Measurements from ENCODE around the gene LMBR1. TPM values are rescaled to one million over a fixed set of nuclear protein-coding genes. Genes with fewer than 3 reads are reported as not detected.

Gene LMBR1
- total and polyA plus RNA-seq, 2 of the 4 experiments (the other 2 are of a cell fraction) = 11.9 to 19.9 TPM

GRCh38 chr7:156793334-156793733 is 99.6 kb downstream of the LMBR1 start:
- no peak overlapping the region for H3K4me3 ChIP-seq (ENCODE audit: insufficient read depth, low read depth, low read length)
- no peak overlapping the region for H2AK9ac ChIP-seq (replicated peaks; ENCODE audit: low read depth, low read length, poor library complexity)
- no peak overlapping the region for H3K18ac ChIP-seq (ENCODE audit: low read depth, low read length)
- no peak overlapping the region for H3K14ac ChIP-seq (replicated peaks; ENCODE audit: low read depth, low read length)
- no peak for ATAC-seq (ENCODE audit: low read depth)
- H3K9me1 ChIP-seq (ENCODE audit: insufficient read depth, low read length) = no peaks in the 10 kb centered on the region; the same call in 1 of the 2 replicates
- H4K20me1 ChIP-seq (ENCODE audit: insufficient read depth, low read length) = no peaks in the 10 kb centered on the region
- no TSS peak for BruUV-seq (replicated peaks)
- no peak overlapping the region for H4K8ac ChIP-seq (ENCODE audit: low read depth in 2 of 2, low read length in 2 of 2)
- dilution Hi-C loops (cut with HindIII; ENCODE audit: low sequenced_read_pairs, unreplicated experiment) (no loop called here), intact Hi-C loops (cut with micrococcal nuclease) (no loop called here), in situ Hi-C loops (cut with MboI; ENCODE audit: low sequenced_read_pairs) (no loop called here)
- H4K5ac ChIP-seq (ENCODE audit: low read depth, low read length) = no peak overlapping the region
- H3K56ac ChIP-seq (ENCODE audit: extremely low read depth, insufficient read depth, low read length) = no peak overlapping the region
- no peak overlapping the region for H3K27ac ChIP-seq (ENCODE audit: insufficient read depth, low read length)
- H3K36me3 ChIP-seq (ENCODE audit: control insufficient read depth, insufficient read depth, low read length) = 0 out of 2 replicates have a peak, but pooled peaks cover 1% of the 10 kb centered on the region
- no peak overlapping the region for H3K9ac ChIP-seq (ENCODE audit: low read depth, low read length)
- no peaks in the 10 kb centered on the region for H3K9me3 ChIP-seq (ENCODE audit: control insufficient read depth, insufficient read depth, low read length)
- no peak overlapping the region for H3K4ac ChIP-seq (ENCODE audit: low read depth, low read length)
- TF ChIP-seq CHD1 (IDR thresholded peaks at IDR 0.05; ENCODE audit: low read depth, low read length) (no peak), MAZ (IDR thresholded peaks at IDR 0.05; ENCODE audit: borderline replicate concordance, low read depth, low read length) (no peak), CTCF (conservative IDR thresholded peaks at IDR 0.05; ENCODE audit: low read depth, low read length) (no peak), RFX5 (IDR thresholded peaks at IDR 0.05; ENCODE audit: low read depth, low read length) (no peak), RAD21 (IDR thresholded peaks at IDR 0.05; ENCODE audit: low read length) (no peak), MAFK (IDR thresholded peaks at IDR 0.05; ENCODE audit: low read depth, low read length) (no peak), POLR2A (IDR thresholded peaks at IDR 0.05; ENCODE audit: low read depth, low read length) (no peak), BHLHE40 (IDR thresholded peaks at IDR 0.05; ENCODE audit: low read depth, low read length) (no peak), NFE2L2 (IDR thresholded peaks at IDR 0.05; ENCODE audit: low read depth, low read length) (no peak), MXI1 (IDR thresholded peaks at IDR 0.05; ENCODE audit: borderline replicate concordance, low read depth, low read length) (no peak), RCOR1 (IDR thresholded peaks at IDR 0.05; ENCODE audit: insufficient replicate concordance, low read length) (no peak), SMC3 (IDR thresholded peaks at IDR 0.05; ENCODE audit: low read depth, low read length) (no peak)
- TF ChIP-seq, protein P1, sequence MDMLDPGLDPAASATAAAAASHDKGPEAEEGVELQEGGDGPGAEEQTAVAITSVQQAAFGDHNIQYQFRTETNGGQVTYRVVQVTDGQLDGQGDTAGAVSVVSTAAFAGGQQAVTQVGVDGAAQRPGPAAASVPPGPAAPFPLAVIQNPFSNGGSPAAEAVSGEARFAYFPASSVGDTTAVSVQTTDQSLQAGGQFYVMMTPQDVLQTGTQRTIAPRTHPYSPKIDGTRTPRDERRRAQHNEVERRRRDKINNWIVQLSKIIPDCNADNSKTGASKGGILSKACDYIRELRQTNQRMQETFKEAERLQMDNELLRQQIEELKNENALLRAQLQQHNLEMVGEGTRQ (IDR thresholded peaks at IDR 0.05; ENCODE audit: low read depth, low read length) = no peak
- no peak overlapping the region for H2BK120ac ChIP-seq (ENCODE audit: low read depth, low read length)
- no peak overlapping the region for H3K4me2 ChIP-seq (ENCODE audit: low read depth, low read length)
- no peak overlapping the region for H2BK20ac ChIP-seq (ENCODE audit: low read depth, low read length)
- H2BK5ac ChIP-seq (ENCODE audit: low read depth, low read length, poor library complexity, severe bottlenecking) = no peak overlapping the region
- ChIA-PET POLR2A (ENCODE audit: unreplicated experiment) (no interaction called here), CTCF (interaction anchor here (0.6 to 1.2 kb wide), 2 partner anchors 15 to 319 kb away, joined by 3 read pairs; no protein-coding TSS in a partner anchor)
- no peak for DNase-seq
- no peaks in the 10 kb centered on the region for H3K4me1 ChIP-seq (ENCODE audit: control insufficient read depth, insufficient read depth, low read length)
- no peak overlapping the region for H2AFZ ChIP-seq (replicated peaks; ENCODE audit: low read length, poor library complexity)
- H2AK5ac ChIP-seq (ENCODE audit: low read depth, low read length) = no peak overlapping the region
- no peaks in the 10 kb centered on the region for H3K27me3 ChIP-seq (ENCODE audit: control insufficient read depth, insufficient read depth, low read length)
- H2BK15ac ChIP-seq (ENCODE audit: low read depth, low read length) = no peak overlapping the region
- H4K91ac ChIP-seq (ENCODE audit: insufficient read depth, low read depth, low read length) = no peak overlapping the region
- no peaks in the 10 kb centered on the region for H3K79me1 ChIP-seq (ENCODE audit: low read depth in 1 of 2, low read length in 2 of 2)
- WGBS, 2 experiments (ENCODE audit: extremely low coverage in 2 of 2, insufficient read length in 1 of 2) = no CpG with 5 or more reads among the region's 2 CpGs
- H3K23ac ChIP-seq (ENCODE audit: low read depth, low read length) = no peak overlapping the region

Measured in IMR-90 (cell line).